Measurements from ENCODE around the gene FOXI1.

The FOXI1 gene

GRCh38 chr5:170144286-170145023 lies 38.8 kb downstream of the FOXI1 start:
- Histone ChIP-seq H3K4me1 (ENCODE audit: insufficient read depth, low read length) (no peaks in the 10 kb centered on the region), H3K9ac (ENCODE audit: low read depth, low read length) (no peak overlapping the region), H3K9me3 (ENCODE audit: control insufficient read depth, insufficient read depth, low read length) (no peaks in the 10 kb centered on the region)

GRCh38 chr5:170145462-170145861 lies 39.8 kb downstream of the FOXI1 start:
- no peaks in the 10 kb centered on the region for H3K9me3 ChIP-seq (ENCODE audit: control insufficient read depth, insufficient read depth, low read length)
- no peaks in the 10 kb centered on the region for H3K4me1 ChIP-seq (ENCODE audit: insufficient read depth, low read length)
- H3K36me3 ChIP-seq (ENCODE audit: insufficient read depth, low read length) = no peaks in the 10 kb centered on the region; the same call in 1 of the 2 replicates
- H3K9ac ChIP-seq (ENCODE audit: low read depth, low read length) = no peak overlapping the region

More at GRCh38 chr5:170144286-170145023, 38.8 kb downstream of the FOXI1 start:
- no peaks in the 10 kb centered on the region; the same call in 1 of the 2 replicates for H3K36me3 ChIP-seq (ENCODE audit: insufficient read depth, low read length)

GRCh38 chr5:170147051-170147752 lies 41.5 kb downstream of the FOXI1 start:
- H3K9ac ChIP-seq (ENCODE audit: low read depth, low read length) = no peak overlapping the region
- H3K4me1 ChIP-seq (ENCODE audit: insufficient read depth, low read length) = peaks cover 13% of the 10 kb centered on the region; the same call in 1 of the 2 replicates
- H3K9me3 ChIP-seq (ENCODE audit: control insufficient read depth, insufficient read depth, low read length) = no peaks in the 10 kb centered on the region
- H3K36me3 ChIP-seq (ENCODE audit: insufficient read depth, low read length) = no peaks in the 10 kb centered on the region

DNA sequence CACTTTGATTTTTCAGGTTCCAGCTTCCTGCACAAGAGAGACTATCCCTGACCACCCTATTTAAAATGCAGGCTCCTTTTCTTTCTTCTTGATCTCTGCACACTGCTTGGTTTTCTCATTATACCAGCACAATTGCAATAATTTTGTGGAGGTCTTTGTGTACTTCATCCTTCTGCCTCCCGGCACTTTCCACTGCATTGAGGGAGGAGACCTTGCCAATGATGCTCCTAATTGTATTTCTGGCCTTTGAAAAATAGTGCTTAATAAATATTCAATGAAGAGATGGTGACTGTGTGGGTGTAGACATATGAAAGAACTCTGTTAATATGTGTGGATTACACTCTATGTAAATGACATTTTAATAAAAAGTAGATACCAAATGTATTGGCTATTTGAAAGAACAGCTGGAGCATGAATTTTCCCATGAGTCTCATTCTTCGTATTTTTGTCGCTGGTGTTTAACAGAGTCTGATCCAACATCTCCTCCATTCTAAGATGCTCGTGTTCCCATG lies 42.1 kb downstream of the FOXI1 start:
- H3K4me1 ChIP-seq (ENCODE audit: insufficient read depth, low read length) = peaks cover 13% of the 10 kb centered on the region; the same call in 1 of the 2 replicates
- H3K36me3 ChIP-seq (ENCODE audit: insufficient read depth, low read length) = no peaks in the 10 kb centered on the region
- H3K9me3 ChIP-seq (ENCODE audit: control insufficient read depth, insufficient read depth, low read length) = no peaks in the 10 kb centered on the region
- no peak overlapping the region for H3K9ac ChIP-seq (ENCODE audit: low read depth, low read length)

- H3K36me3 ChIP-seq (ENCODE audit: insufficient read depth, low read length) = no peaks in the 10 kb centered on the region
- H3K9ac ChIP-seq (ENCODE audit: low read depth, low read length) = no peak overlapping the region
- H3K4me1 ChIP-seq (ENCODE audit: insufficient read depth, low read length) = peaks cover 13% of the 10 kb centered on the region; the same call in 1 of the 2 replicates
- H3K9me3 ChIP-seq (ENCODE audit: control insufficient read depth, insufficient read depth, low read length) = no peaks in the 10 kb centered on the region
Measured at GRCh38 chr5:170148430-170149205, 42.9 kb downstream of the FOXI1 start.

- Histone ChIP-seq H3K4me1 (ENCODE audit: insufficient read depth, low read length) (peaks cover 15% of the 10 kb centered on the region; the same call in 1 of the 2 replicates), H3K36me3 (ENCODE audit: insufficient read depth, low read length) (no peaks in the 10 kb centered on the region), H3K9me3 (ENCODE audit: control insufficient read depth, insufficient read depth, low read length) (no peaks in the 10 kb centered on the region)
Measured at GRCh38 chr5:170149206-170149515, 43.5 kb downstream of the FOXI1 start.

DNA sequence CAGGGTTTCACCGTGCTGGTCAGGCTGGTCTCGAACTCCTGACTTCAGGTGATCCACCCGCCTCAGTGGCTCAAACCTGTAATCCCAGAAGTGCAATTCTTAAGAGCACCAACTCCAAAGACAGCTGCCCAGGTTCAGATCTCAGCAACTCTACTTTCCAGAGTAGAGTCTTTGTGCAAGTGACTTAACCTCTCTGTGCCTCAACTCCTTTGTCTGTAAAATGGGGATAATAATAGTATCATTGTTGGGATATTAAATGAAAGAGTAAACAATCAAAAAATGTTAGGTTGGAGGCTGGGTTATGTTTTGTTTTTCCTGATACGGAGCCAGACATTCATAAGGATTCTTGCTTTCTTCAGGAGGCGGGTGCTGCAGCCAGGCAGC lies 45.0 kb downstream of the FOXI1 start:
- H3K9me3 ChIP-seq (ENCODE audit: control insufficient read depth, insufficient read depth, low read length) = no peaks in the 10 kb centered on the region
- peaks cover 22% of the 10 kb centered on the region; the same call in 1 of the 2 replicates for H3K4me1 ChIP-seq (ENCODE audit: insufficient read depth, low read length)
- no peak overlapping the region for H3K9ac ChIP-seq (ENCODE audit: low read depth, low read length)
- H3K36me3 ChIP-seq (ENCODE audit: insufficient read depth, low read length) = no peaks in the 10 kb centered on the region

More at GRCh38 chr5:170149206-170149515, 43.5 kb downstream of the FOXI1 start:
- no peak overlapping the region for H3K9ac ChIP-seq (ENCODE audit: low read depth, low read length)

GRCh38 chr5:170151097-170151831 lies 45.6 kb downstream of the FOXI1 start:
- Histone ChIP-seq H3K9me3 (ENCODE audit: control insufficient read depth, insufficient read depth, low read length) (no peaks in the 10 kb centered on the region), H3K9ac (ENCODE audit: low read depth, low read length) (no peak overlapping the region), H3K4me1 (ENCODE audit: insufficient read depth, low read length) (peaks cover 22% of the 10 kb centered on the region; the same call in 1 of the 2 replicates), H3K36me3 (ENCODE audit: insufficient read depth, low read length) (no peaks in the 10 kb centered on the region)

- Histone ChIP-seq H3K4me1 (ENCODE audit: insufficient read depth, low read length) (peaks cover 22% of the 10 kb centered on the region; the same call in 1 of the 2 replicates), H3K36me3 (ENCODE audit: insufficient read depth, low read length) (no peaks in the 10 kb centered on the region), H3K9me3 (ENCODE audit: control insufficient read depth, insufficient read depth, low read length) (no peaks in the 10 kb centered on the region), H3K9ac (ENCODE audit: low read depth, low read length) (no peak overlapping the region)
Measured at GRCh38 chr5:170152767-170153166, 47.1 kb downstream of the FOXI1 start.

DNA sequence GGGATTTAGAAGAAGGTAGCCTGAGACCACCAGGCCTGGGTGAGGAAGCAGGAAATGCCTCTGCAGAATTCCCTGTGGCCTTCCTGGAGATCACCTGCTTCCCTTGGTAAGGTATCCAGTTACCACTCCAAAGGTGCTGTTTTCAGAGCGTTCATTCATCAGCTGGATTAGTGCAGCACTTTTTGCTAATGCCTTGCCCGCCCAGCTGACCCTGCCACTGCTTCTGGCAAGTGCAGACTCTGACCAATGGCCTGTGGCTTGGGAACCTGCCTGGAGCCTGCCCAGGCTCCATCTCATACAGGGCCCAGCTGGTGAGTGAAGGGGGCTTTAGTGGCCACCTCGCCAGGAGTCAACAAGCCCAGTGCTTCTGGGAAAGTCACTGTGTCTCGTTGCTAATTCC lies 48.6 kb downstream of the FOXI1 start:
- no peak overlapping the region for H3K9ac ChIP-seq (ENCODE audit: low read depth, low read length)
- H3K9me3 ChIP-seq (ENCODE audit: control insufficient read depth, insufficient read depth, low read length) = no peaks in the 10 kb centered on the region
- H3K4me1 ChIP-seq (ENCODE audit: insufficient read depth, low read length) = peaks cover 22% of the 10 kb centered on the region; the same call in 1 of the 2 replicates
- H3K36me3 ChIP-seq (ENCODE audit: insufficient read depth, low read length) = no peaks in the 10 kb centered on the region

DNA sequence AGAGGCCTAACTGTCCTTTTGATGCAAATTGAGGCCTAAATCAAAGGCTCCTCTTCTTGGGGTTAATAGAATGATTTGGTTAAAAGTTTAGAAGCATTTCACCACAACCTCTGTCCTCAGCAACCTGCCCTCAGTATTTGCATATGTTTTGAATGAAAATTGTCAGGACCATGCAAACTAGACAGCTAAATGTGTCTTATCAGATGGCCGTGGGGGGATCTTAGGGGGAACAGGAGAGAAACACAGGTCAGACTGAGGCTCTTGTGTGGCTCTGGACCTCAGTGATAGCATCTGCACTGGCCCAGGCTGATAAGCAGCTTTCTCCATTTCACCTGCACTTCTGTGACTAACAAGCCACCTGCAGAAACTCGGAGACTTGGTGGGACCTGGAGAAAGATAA lies 49.0 kb downstream of the FOXI1 start:
- Histone ChIP-seq H3K4me1 (ENCODE audit: insufficient read depth, low read length) (peaks cover 22% of the 10 kb centered on the region; the same call in 1 of the 2 replicates), H3K9me3 (ENCODE audit: control insufficient read depth, insufficient read depth, low read length) (no peaks in the 10 kb centered on the region), H3K9ac (ENCODE audit: low read depth, low read length) (no peak overlapping the region), H3K36me3 (ENCODE audit: insufficient read depth, low read length) (no peaks in the 10 kb centered on the region)

GRCh38 chr5:170155771-170156170 lies 50.1 kb downstream of the FOXI1 start:
- Histone ChIP-seq H3K4me1 (ENCODE audit: insufficient read depth, low read length) (peaks cover 22% of the 10 kb centered on the region; the same call in 1 of the 2 replicates), H3K9me3 (ENCODE audit: control insufficient read depth, insufficient read depth, low read length) (no peaks in the 10 kb centered on the region), H3K36me3 (ENCODE audit: insufficient read depth, low read length) (no peaks in the 10 kb centered on the region), H3K9ac (ENCODE audit: low read depth, low read length) (no peak overlapping the region)

DNA sequence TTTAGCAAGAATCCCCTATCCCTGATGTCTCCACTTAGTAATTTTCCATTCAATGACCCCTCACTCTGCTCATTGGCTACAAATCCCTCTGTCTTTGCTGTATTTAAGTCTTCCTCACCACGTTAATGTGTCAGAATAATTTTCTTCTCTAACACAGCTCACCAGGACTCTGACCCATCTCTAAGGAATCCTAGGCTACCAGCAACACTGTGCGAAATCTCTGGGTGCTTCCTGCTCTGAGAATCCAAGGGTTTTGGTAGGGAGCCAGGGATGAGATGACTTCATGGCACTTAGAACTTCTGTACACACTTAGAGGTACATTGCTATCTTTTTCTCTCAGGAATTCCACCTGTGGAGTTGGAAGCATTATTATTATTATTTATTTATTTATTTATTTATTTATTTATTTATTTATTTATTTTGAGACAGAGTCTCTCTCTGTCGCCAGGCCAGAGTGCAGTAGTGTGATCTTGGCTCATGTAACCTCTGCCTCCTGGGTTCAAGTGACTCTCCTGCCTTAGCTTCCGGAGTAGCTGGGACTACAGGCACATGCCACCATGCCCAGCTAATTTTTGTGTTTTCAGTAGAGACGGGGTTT lies 53.5 kb downstream of the FOXI1 start:
- H3K9me3 ChIP-seq (ENCODE audit: control insufficient read depth, insufficient read depth, low read length) = no peaks in the 10 kb centered on the region
- no peaks in the 10 kb centered on the region for H3K36me3 ChIP-seq (ENCODE audit: insufficient read depth, low read length)
- H3K9ac ChIP-seq (ENCODE audit: low read depth, low read length) = no peak overlapping the region
- peaks cover 7% of the 10 kb centered on the region; the same call in 1 of the 2 replicates for H3K4me1 ChIP-seq (ENCODE audit: insufficient read depth, low read length)

Measured in ES-I3 (cell line).